Gastrocnemius medialis (tissue), 4 donors: ENCODE measurements around the gene NVL. TPM values are rescaled to one million over a fixed set of nuclear protein-coding genes. Genes with fewer than 3 reads are reported as not detected.

ENCODE experiments used
- ATAC-seq, 2 donors: fragments of 150-250 bp; one replicate each; pipeline ENCODE4 v1.9.1; 2016
- DNase-seq, 2 donors: peaks; one replicate each; pipeline ENCODE4 v3.0.0-alpha.2; 2019
- H3K27ac ChIP-seq, 4 donors: fragments of 200-600 bp; sonication (generic); 1 replicate in 1 of 4; 2 replicates in 3 of 4; pipeline ENCODE4 v1.5.1; 2016 to 2018; ENCODE audit warnings: mild to moderate bottlenecking in 2 of 4, moderate library complexity in 1 of 4
- H3K27me3 ChIP-seq, 3 donors: fragments of 200-600 bp; sonication (generic) in 2 of 3; 1 replicate in 1 of 3; 2 replicates in 2 of 3; pipeline versions ENCODE4 v1.5.1 to v1.6.0; 2016 to 2019; ENCODE audit warnings: mild to moderate bottlenecking in 1 of 3, moderate library complexity in 1 of 3
- H3K36me3 ChIP-seq, 2 donors: fragments of 200-600 bp; sonication (generic) in 1 of 2; one replicate each; pipeline ENCODE4 v1.5.1; 2017 to 2018
- H3K4me1 ChIP-seq, 2 donors: fragments of 200-600 bp; sonication (generic) in 1 of 2; one replicate each; pipeline ENCODE4 v1.5.1; 2016 to 2017; ENCODE audit warnings: mild to moderate bottlenecking in 2 of 2
- H3K4me3 ChIP-seq, 4 donors: fragments of 200-600 bp; sonication (generic) in 3 of 4; 1 replicate in 1 of 4; 2 replicates in 3 of 4; pipeline ENCODE4 v1.5.1; 2016 to 2019; ENCODE audit warnings: mild to moderate bottlenecking in 2 of 4
- H3K9me3 ChIP-seq, 3 donors: fragments of 200-600 bp; sonication (generic) in 2 of 3; 1 replicate in 1 of 3; 2 replicates in 2 of 3; pipeline ENCODE4 v1.5.1; 2016 to 2019
- POLR2A ChIP-seq, 2 donors: fragments of 450-650 bp; IDR thresholded peaks; one replicate each; pipeline ENCODE4 v1.6.1; 2017; ENCODE audit warnings: antibody characterized with exemption in 2 of 2, mild to moderate bottlenecking in 2 of 2, moderate library complexity in 2 of 2
- in situ Hi-C, 4 donors: fragments of 200-750 bp; cut with MboI; loops; one replicate each; pipeline versions ENCODE4 v1.15.0 to v1.8.0; 2017; ENCODE audit warnings: low sequenced_read_pairs in 4 of 4
- intact Hi-C: fragments of 100-400 bp; cut with DNase I; formaldehyde crosslinking; loops from one replicate; pipeline ENCODE4 v1.15.1; 2023; ENCODE audit warnings: low total_unique reads
- total RNA-seq, 4 donors: library from RNA; depleted of rRNA; stranded (reverse); fragments of >200 nt; gene quantifications; one replicate each; pipeline versions ENCODE4 v1.1.0 to v1.2.3, GENCODE V29; 2016
- TF ChIP-seq, protein P1 (sequence below), 5 experiments: fragments of 450-650 bp in 3 of 5; fragments of 200-600 bp in 2 of 5; sonication (generic) in 2 of 5; IDR thresholded peaks in 4 of 5; conservative IDR thresholded peaks in 1 of 5; 1 replicate in 4 of 5; 2 replicates in 1 of 5; pipeline ENCODE4 v1.5.1; 2016 to 2019; ENCODE audit warnings: antibody characterized with exemption in 5 of 5, mild to moderate bottlenecking in 3 of 5, moderate library complexity in 3 of 5

Gene NVL
- total RNA-seq, 4 donors from 2014 or later: 6.5 to 32.5 (median 7.7) TPM

DNA sequence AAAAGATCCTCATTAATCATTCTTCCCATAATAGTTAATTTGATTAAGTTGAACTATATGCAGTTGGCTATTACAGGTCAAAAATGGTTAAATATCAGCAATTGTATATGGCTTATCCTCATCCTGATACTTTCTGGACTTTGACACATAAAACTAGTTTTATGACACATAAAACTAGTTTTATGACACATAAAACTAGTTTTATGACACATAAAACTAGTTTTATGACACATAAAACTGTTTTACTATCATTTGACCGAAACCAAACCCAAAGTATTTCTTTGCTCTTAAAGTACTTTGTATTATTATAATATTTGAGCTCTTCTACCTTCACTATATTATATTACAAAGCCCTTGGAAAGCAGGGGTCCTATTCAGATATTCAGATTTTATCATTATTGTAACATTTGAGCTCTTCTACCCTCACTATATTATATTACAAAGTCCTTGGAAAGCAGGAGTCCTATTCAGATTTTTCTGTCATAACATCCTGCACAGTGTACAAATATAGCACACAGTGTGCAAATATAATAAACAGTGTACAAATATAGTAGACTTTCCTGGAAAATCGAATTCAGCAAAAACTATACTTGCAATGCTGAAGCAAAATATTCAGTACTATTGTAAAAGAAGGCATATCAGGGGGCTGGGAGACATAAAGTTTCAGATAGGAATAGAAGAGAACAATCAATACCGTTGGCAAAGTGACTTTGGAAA lies 53.0 kb downstream of the NVL start:
- in situ Hi-C loops: no loop called here
- intact Hi-C loops: no loop called here
- Histone ChIP-seq H3K36me3 (peaks cover 0 to 31% of the 10 kb centered on the region in 2 donors), H3K27me3 (no peaks in the 10 kb centered on the region), H3K4me3 (no peak overlapping the region), H3K27ac (no peak overlapping the region), H3K4me1 (no peaks in the 10 kb centered on the region), H3K9me3 (no peaks in the 10 kb centered on the region)
- ATAC-seq: no peak
- TF ChIP-seq, protein P1, sequence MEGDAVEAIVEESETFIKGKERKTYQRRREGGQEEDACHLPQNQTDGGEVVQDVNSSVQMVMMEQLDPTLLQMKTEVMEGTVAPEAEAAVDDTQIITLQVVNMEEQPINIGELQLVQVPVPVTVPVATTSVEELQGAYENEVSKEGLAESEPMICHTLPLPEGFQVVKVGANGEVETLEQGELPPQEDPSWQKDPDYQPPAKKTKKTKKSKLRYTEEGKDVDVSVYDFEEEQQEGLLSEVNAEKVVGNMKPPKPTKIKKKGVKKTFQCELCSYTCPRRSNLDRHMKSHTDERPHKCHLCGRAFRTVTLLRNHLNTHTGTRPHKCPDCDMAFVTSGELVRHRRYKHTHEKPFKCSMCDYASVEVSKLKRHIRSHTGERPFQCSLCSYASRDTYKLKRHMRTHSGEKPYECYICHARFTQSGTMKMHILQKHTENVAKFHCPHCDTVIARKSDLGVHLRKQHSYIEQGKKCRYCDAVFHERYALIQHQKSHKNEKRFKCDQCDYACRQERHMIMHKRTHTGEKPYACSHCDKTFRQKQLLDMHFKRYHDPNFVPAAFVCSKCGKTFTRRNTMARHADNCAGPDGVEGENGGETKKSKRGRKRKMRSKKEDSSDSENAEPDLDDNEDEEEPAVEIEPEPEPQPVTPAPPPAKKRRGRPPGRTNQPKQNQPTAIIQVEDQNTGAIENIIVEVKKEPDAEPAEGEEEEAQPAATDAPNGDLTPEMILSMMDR (IDR thresholded peaks at IDR 0.05 in 4 of 5, conservative IDR thresholded peaks at IDR 0.05 in 1 of 5): no peak
- no peak for TF ChIP-seq POLR2A (IDR thresholded peaks at IDR 0.05)
- no peak for DNase-seq

DNA sequence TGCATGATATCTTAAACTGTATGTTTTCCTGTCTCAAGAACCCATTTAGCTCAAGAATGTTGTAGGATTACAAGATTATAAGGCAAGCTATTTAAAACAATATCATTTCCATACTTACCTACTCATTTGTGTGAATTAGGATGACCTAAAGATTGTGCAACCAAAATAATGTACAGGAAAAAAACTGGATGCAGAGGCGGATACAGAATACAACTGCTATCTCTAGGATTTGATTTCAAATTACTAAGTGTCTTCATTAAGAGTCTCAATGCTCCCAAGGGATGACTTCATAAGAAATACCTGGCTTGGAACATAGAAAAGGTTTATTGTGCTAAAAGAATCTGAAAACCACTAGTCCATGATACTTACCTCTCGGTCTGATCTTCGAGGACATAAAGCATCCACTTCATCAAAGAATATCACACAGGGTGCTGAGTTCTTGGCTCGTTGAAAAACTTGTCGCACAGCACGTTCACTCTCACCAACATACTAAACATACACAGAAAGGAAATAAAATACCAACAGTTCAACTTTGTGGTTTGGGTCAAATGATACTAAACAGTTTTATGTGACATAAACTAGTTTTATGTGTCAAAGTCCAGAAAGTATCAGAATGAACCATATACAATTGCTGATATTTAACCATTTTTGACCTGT lies 54.9 kb downstream of the NVL start:
- H3K4me1 ChIP-seq: no peaks in the 10 kb centered on the region
- TF ChIP-seq, protein P1 (IDR thresholded peaks at IDR 0.05 in 4 of 5, conservative IDR thresholded peaks at IDR 0.05 in 1 of 5): no peak
- no peak for TF ChIP-seq POLR2A (IDR thresholded peaks at IDR 0.05)
- in situ Hi-C loops: no loop called here
- DNase-seq: no peak
- no peaks in the 10 kb centered on the region for H3K27me3 ChIP-seq
- H3K27ac ChIP-seq: no peak overlapping the region
- peaks cover 0 to 35% of the 10 kb centered on the region in 2 donors for H3K36me3 ChIP-seq
- ATAC-seq: no peak
- intact Hi-C loops: no loop called here
- no peak overlapping the region for H3K4me3 ChIP-seq
- no peaks in the 10 kb centered on the region for H3K9me3 ChIP-seq

DNA sequence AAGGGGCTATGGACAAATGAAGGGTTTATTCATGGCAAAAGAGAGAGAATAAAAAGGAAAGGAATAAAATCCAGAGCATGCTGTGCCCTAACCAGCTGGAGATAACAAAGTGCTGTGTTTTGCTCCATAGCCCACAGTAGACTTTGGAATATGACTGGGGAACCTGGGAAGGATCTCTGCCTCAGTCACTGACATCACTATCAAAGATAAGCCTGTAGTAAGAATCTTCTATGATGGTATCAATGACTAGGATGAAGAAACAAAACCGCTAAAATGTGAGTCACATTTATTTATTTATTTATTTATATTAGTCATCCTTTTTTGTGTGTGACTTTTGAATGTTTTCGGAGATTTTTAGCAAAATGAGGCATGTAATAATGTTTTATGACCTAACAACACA lies 56.3 kb downstream of the NVL start:
- H3K36me3 ChIP-seq: peaks cover 0 to 39% of the 10 kb centered on the region in 2 donors
- no peak overlapping the region for H3K4me3 ChIP-seq
- no peak for TF ChIP-seq POLR2A (IDR thresholded peaks at IDR 0.05)
- TF ChIP-seq, protein P1 (IDR thresholded peaks at IDR 0.05 in 4 of 5, conservative IDR thresholded peaks at IDR 0.05 in 1 of 5): no peak
- in situ Hi-C loops (no loop called here), intact Hi-C loops (no loop called here)
- no peaks in the 10 kb centered on the region for H3K4me1 ChIP-seq
- no peaks in the 10 kb centered on the region for H3K27me3 ChIP-seq
- H3K9me3 ChIP-seq: no peaks in the 10 kb centered on the region
- ATAC-seq (no peak), DNase-seq (no peak)
- no peak overlapping the region for H3K27ac ChIP-seq

DNA sequence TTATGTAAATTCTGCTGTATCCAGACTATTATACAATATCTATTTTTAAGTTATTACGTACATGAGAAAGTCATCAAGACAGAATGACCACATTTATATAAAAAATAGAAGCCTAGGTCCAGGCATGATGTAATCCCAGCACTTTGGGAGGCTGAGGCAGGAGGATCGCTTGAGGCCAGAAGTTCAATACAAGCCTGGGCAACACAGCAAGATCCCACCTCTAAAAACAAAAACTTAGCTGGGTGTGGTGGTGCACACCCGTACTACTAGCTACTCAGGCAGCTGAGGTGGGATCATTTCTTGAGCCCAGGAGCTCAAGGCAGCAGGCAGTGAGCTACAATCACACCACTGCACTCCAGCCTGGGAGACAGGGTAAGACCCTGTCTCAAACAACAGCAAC lies 58.9 kb downstream of the NVL start:
- no peak for ATAC-seq
- no peaks in the 10 kb centered on the region for H3K27me3 ChIP-seq
- intact Hi-C loops: no loop called here
- H3K9me3 ChIP-seq: no peaks in the 10 kb centered on the region
- no peak overlapping the region for H3K4me3 ChIP-seq
- no peak overlapping the region for H3K27ac ChIP-seq
- in situ Hi-C loops: no loop called here
- no peak for DNase-seq
- H3K4me1 ChIP-seq: no peaks in the 10 kb centered on the region
- no peak for TF ChIP-seq POLR2A (IDR thresholded peaks at IDR 0.05)
- TF ChIP-seq, protein P1 (IDR thresholded peaks at IDR 0.05 in 4 of 5, conservative IDR thresholded peaks at IDR 0.05 in 1 of 5): no peak
- H3K36me3 ChIP-seq: peaks cover 0 to 57% of the 10 kb centered on the region in 2 donors
